Spleen (tissue), 7 donors: ENCODE data around the gene ELAVL3.
"Not testable (repeated sequence)": the region's sequence is repeated elsewhere in the genome, so short reads cannot be mapped to it uniquely, and the experiment has no call there.

Experiments
- POLR2A ChIP-seq, 3 donors: fragments of 450-650 bp; IDR thresholded peaks; one replicate each; pipeline ENCODE4 v1.5.1; 2017; ENCODE audit warnings: antibody characterized with exemption in 3 of 3, mild to moderate bottlenecking in 1 of 3
- TF ChIP-seq, protein P1 (sequence below), 11 experiments: fragments of 200-600 bp in 7 of 11; fragments of 450-650 bp in 4 of 11; sonication (generic) in 4 of 11; IDR thresholded peaks in 8 of 11; conservative IDR thresholded peaks in 3 of 11; 1 replicate in 7 of 11; 2 replicates in 4 of 11; pipeline versions ENCODE4 v1.4.0 to v1.8.0; 2016 to 2021; ENCODE audit warnings: antibody characterized with exemption in 11 of 11, inconsistent platforms in 4 of 11, mild to moderate bottlenecking in 1 of 11
- donor health status: DM: no; HTN: no; CAD: no; lungs with moderate emphysema.
- donor health status: DM: no; HTN: no; CAD: no.
- donor health status: DM: no; HTN: no; CAD: no.

DNA sequence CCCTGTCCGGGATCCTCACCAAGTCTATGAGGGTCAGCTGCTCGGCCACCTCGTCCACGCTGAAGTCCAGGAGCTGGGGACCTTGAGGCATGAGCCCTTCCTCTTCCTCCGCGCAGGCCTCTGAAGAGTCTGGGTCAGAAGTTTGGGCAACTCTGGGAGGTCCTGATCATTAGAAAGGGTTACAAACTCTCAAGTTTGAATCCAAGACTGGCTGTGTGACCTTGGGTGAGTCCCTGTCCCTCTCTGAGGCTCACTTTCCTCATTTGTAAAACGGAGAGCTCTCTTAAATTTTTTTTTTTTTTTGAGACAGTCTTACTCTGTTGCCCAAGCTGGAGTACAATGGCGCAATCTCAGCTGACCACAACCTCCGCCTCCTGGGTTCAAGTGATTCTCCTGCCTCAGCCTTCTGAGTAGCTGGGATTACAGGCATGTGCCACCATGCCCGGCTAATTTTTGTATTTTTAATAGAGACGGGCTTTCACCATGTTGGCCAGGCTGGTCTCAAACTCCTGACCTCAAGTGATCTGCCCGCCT lies 74.1 kb downstream of the ELAVL3 start:
- TF ChIP-seq POLR2A (IDR thresholded peaks at IDR 0.05) = not testable (repeated sequence)
- TF ChIP-seq, protein P1, sequence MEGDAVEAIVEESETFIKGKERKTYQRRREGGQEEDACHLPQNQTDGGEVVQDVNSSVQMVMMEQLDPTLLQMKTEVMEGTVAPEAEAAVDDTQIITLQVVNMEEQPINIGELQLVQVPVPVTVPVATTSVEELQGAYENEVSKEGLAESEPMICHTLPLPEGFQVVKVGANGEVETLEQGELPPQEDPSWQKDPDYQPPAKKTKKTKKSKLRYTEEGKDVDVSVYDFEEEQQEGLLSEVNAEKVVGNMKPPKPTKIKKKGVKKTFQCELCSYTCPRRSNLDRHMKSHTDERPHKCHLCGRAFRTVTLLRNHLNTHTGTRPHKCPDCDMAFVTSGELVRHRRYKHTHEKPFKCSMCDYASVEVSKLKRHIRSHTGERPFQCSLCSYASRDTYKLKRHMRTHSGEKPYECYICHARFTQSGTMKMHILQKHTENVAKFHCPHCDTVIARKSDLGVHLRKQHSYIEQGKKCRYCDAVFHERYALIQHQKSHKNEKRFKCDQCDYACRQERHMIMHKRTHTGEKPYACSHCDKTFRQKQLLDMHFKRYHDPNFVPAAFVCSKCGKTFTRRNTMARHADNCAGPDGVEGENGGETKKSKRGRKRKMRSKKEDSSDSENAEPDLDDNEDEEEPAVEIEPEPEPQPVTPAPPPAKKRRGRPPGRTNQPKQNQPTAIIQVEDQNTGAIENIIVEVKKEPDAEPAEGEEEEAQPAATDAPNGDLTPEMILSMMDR (IDR thresholded peaks at IDR 0.05 in 8 of 11, conservative IDR thresholded peaks at IDR 0.05 in 3 of 11) = not testable (repeated sequence)
